ENCODE measurements around the gene SGSM1.
A peak's percentile ranks its signal among the peaks of the same experiment; 100 is the strongest.

SGSM1 gene

GRCh38 chr22:24805790-24806662, at the start of gene SGSM1:
Gene SGSM1 (plus strand): TSS chr22:24806211. CDS start chr22:24806326, 115 bp downstream.
- peak within 1 kb of the TSS; percentile 31 for H3K4me3 ChIP-seq (ENCODE audit: low read depth, low read length)

GRCh38 chr22:24758164-24758799, 47.7 kb upstream of the SGSM1 start:
- DNase-seq (ENCODE audit: low read depth, low spot score) = peak; percentile 64
- in situ Hi-C loops (cut with HindIII; ENCODE audit: low sequenced_read_pairs) = no loop called here
- peak; percentile 72 for TF ChIP-seq CTCF (IDR thresholded peaks at IDR 0.05; ENCODE audit: low read depth, low read length)
- no peak overlapping the region for H3K4me3 ChIP-seq (ENCODE audit: low read depth, low read length)

More at GRCh38 chr22:24805790-24806662, at the start of gene SGSM1:
- TF ChIP-seq CTCF (IDR thresholded peaks at IDR 0.05; ENCODE audit: low read depth, low read length) = no peak
- peak; percentile 27 for DNase-seq (ENCODE audit: low read depth, low spot score)
- in situ Hi-C loops (cut with HindIII; ENCODE audit: low sequenced_read_pairs) = no loop called here

GRCh38 chr22:24759765-24760164, 46.2 kb upstream of the SGSM1 start:
- no peak for DNase-seq (ENCODE audit: low read depth, low spot score)
- no peak overlapping the region for H3K4me3 ChIP-seq (ENCODE audit: low read depth, low read length)
- no peak for TF ChIP-seq CTCF (IDR thresholded peaks at IDR 0.05; ENCODE audit: low read depth, low read length)
- in situ Hi-C loops (cut with HindIII; ENCODE audit: low sequenced_read_pairs) = no loop called here

- no peak for DNase-seq (ENCODE audit: low read depth, low spot score)
- no peak overlapping the region for H3K4me3 ChIP-seq (ENCODE audit: low read depth, low read length)
- in situ Hi-C loops (cut with HindIII; ENCODE audit: low sequenced_read_pairs) = no loop called here
- TF ChIP-seq CTCF (IDR thresholded peaks at IDR 0.05; ENCODE audit: low read depth, low read length) = no peak
Observed at GRCh38 chr22:24760708-24761306, 45.2 kb upstream of the SGSM1 start.

- in situ Hi-C loops (cut with HindIII; ENCODE audit: low sequenced_read_pairs) = no loop called here
- no peak for TF ChIP-seq CTCF (IDR thresholded peaks at IDR 0.05; ENCODE audit: low read depth, low read length)
- H3K4me3 ChIP-seq (ENCODE audit: low read depth, low read length) = no peak overlapping the region
- DNase-seq (ENCODE audit: low read depth, low spot score) = no peak
Observed at GRCh38 chr22:24761888-24762675, 43.9 kb upstream of the SGSM1 start.

All from astrocyte of the spinal cord (primary cell).